IPS-NIHi7 (cell line): ENCODE results near the gene FARP1.

Experiments
- DNase-seq: peaks from one replicate; pipeline ENCODE4 v3.0.0; 2012; ENCODE audit warnings: mixed read lengths; ENCODE audit errors: extremely low spot score

FARP1 gene

GRCh38 chr13:98203646-98204326, 60.9 kb downstream of the FARP1 start:
- DNase-seq, result no peak

GRCh38 chr13:98204546-98204945, 61.7 kb downstream of the FARP1 start:
- DNase-seq, result no peak

DNA sequence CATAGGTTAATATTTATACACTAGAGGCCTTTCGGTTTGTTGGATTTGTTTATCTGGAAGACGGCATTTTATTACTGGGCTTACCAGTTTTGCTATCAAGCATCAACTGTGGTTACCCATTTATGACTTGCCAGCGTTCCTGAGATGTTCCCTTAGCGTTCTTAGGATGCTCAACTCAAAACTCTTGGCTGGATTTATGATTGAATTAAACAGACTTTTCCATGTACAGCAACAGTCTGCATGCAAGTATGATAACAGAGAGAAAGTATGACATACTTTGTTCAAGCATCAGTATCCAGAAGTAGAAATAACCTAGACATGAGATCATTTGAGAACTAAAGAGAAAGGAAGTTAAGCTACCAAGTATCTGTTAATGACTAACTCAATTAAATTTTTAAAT, 64.1 kb downstream of the FARP1 start:
- no peak for DNase-seq

DNA sequence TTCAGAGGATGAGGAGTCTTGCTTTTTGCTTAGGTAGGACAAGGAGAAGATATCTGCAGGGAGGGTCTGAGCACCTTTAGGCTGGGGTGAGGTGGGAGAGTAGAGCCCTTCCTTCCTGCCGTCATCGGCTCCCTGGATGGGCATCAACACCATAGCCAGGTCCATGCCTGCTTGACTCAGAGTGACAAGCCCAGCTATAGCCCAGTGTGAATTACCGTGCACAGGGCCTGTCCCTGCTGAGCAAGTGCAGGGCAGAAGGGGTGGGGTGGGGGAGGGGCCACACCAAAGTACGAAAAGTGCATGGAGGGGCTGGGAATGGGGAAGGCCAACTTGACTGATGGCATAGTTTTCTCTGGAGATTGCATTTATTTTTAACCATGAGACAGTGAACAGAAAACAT, 64.5 kb downstream of the FARP1 start:
- DNase-seq, result no peak

- no peak for DNase-seq
Observed at GRCh38 chr13:98208606-98209005, 65.7 kb downstream of the FARP1 start.

DNA sequence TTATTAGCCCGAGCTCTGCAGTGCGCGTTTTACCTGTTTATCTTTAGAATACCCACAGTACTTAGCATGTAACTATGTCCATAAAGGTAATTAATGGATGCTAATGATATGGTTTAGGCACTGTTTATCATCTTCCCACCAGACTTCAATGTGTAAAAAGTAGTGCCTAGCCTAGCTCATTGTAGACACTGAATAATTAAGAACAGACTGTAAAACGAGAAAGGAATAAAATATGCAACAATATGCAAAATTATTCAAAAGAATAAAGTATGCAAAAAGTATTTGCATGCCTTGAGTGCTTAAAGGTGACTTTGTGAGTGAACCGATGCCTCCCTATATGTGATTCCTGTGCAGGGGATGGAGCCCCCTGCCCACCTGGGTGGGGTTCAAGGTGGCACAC, 69.9 kb downstream of the FARP1 start:
- no peak for DNase-seq

DNA sequence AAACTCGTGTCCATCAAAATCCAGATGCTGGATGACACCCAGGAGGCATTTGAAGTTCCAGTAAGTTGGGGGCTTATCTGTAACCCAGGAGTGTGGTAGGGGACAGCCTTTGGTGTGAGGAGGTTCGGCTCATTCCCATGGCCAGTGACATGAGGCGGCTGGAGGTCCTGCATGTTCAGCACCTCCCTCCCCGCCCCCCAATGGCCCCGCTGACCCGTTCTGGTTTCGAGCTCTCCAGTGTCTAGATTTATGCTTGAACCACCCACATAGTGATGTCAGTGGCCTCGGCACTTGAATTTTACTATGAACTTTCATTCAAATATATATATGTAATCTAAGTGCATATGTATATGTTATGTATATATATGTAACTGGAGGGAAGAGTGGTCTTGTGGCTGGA, 70.5 kb downstream of the FARP1 start:
- DNase-seq, result no peak

DNA sequence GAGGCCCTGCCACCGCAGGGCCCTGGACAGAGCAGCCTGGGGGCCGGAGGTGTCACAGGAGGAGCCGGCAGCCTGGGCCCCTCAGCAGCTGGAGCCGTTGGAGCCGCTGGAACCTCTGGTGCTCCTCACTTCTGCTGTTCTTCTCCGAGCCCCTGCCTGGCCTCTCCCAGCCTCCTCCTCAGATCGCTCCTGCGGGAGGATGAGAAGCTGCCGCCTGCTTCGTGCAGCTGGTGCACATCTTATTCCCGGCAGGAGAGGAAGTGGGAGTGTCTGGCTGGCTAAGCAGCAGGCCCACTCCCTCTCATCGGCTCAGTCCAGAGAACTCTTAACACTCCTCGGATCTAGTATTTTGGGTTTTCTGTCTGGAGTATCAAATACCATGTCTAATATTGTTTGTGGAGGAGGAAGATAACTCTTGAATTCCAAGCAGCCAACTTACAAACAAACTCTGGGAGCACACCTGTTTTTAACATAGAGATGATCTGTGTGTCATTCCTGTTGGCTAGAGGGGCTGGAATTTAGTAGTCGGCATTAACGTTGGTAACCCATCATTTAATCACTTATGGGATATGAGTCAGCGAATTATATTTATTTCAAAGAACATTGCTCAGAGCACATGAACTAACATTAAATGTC, 71.2 kb downstream of the FARP1 start:
- DNase-seq, result no peak

- no peak for DNase-seq
Observed at GRCh38 chr13:98214707-98215106, 71.8 kb downstream of the FARP1 start.

DNA sequence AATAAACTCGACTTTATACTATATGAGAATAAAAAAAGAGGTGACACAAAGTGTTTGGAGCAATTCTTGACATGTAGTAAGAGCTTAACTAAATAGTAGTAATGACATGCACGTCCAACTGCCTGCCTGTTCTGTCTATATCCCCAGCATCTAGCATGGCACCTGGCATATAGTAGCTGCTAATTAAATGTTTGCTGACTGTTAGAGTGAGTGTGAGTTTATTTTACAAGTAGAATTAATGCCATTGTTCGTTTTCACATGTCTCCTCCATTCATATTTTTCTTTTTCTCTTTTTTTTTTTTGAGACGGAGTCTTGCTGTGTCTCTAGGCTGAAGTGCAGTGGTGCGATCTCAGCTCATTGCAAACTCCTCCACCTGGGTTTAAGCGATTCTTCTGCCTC, 72.6 kb downstream of the FARP1 start:
- no peak for DNase-seq

DNA sequence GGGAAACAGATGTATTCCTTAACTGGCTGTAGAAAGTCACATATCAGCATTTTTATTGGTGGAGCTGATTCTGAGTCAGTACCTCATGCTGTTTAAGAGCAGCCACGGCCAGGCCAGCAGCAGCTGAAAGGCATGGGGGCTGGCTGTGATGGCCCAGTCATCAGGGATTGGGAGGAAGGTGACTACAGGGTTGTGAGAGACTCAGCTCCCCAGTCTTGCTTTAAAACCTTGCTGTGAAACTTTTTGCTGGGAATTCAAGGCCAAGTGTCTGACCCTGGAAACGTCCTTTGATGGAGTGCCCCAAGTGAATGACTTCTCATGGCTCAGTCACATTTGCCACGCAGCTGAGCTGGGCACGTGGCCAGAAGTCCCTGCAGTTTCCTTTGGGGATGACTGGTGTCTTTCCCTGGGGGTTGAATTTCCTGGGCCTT, 73.3 kb downstream of the FARP1 start:
- DNase-seq, result peak; percentile 35

DNA sequence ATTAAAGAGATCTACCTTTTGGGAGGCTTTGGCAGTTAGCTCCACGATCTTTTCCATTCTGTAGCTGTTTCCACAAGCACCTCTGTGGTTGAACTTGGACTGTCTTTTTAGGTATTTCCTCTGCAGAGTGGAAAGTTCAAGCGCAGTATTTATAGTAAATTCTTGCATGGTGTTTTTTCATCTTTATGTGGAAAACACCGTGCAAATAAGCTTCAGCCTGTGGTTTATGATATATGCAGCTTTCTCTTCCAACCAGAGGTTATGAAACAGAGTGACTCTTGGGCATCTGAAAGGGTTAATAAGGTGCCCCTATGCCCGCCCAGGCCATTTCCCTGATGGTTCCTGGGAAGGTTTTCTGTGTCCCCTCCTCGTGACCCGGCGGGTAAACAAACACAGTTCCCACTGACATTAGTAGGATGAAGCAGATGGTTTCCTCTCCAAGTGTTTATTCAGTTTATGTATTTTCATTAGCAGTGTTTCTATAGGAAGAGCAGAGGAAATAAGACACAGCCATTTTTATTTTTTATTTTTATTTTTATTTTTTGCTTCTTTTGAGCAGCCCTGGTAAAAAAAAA, 73.9 kb downstream of the FARP1 start:
- no peak for DNase-seq

DNA sequence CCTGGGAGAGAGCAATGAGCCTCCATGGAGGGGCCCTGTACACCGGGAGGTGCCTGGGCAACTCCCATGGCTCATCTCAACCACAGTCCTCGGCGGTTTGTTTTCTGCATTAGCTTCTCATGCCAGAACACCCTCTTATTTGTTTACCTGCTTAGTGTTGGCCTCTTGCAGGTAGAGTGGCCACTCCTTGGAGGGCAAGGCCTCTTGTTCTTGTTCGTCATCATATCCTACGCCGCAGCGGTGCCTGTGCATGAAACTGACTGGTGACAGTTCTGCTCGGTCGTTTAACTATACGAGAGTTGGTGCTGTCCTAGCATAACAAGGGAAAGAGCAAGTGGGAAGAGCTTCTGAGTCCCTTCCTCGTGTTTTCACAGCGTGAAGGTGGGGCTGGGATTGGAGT, 74.7 kb downstream of the FARP1 start:
- DNase-seq, result no peak

DNA sequence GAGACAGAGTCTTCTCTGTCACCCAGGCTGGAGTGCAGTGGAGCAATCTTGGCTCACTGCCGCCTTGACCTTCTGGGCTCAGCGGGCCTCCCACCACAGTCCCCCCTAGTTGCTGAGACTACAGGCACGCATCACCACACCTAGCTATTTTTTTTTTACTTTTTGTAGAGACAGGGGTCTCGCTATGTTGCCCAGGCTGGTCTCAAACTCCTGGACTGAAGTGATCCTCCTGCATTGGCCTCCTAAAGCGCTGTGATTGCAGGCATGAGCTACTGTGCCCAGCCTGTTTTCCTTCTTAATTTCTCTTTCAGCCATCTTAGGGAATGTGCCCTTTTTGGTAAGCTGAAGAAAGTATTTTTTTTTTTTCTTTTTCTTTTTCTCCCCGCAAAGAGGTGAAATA, 76.8 kb downstream of the FARP1 start:
- no peak for DNase-seq

- DNase-seq, result no peak
Observed at GRCh38 chr13:98220271-98220791, 77.4 kb downstream of the FARP1 start.

- DNase-seq, result no peak
Observed at GRCh38 chr13:98221234-98221633, 78.3 kb downstream of the FARP1 start.

DNA sequence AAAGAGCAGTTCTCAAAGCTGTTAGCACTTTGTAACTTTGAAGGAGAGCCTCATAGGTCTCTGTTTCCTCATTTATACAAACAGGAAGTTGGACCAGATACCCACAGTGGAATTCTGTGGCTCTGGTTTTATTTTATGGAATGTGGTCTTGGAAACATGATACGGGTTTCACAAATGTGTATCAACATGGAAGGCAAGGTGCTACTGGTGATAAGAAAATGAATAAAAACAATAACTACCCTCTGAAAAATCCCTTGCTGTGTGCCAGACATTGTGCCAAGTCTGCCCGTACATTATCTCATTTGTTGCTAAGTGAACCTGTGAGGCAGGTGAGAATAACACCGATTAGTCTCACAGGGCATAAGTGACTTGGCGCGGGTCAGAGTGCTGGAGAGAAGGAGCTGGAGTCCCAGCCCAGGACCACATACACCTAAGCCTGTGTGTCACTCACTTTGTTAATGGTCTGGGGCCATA, 79.2 kb downstream of the FARP1 start:
- no peak for DNase-seq

- DNase-seq, result no peak
Observed at GRCh38 chr13:98222816-98223215, 79.9 kb downstream of the FARP1 start.

- DNase-seq, result no peak
Observed at GRCh38 chr13:98223741-98224140, 80.8 kb downstream of the FARP1 start.

GRCh38 chr13:98224557-98224956, 81.7 kb downstream of the FARP1 start:
- DNase-seq, result peak; percentile 31

DNA sequence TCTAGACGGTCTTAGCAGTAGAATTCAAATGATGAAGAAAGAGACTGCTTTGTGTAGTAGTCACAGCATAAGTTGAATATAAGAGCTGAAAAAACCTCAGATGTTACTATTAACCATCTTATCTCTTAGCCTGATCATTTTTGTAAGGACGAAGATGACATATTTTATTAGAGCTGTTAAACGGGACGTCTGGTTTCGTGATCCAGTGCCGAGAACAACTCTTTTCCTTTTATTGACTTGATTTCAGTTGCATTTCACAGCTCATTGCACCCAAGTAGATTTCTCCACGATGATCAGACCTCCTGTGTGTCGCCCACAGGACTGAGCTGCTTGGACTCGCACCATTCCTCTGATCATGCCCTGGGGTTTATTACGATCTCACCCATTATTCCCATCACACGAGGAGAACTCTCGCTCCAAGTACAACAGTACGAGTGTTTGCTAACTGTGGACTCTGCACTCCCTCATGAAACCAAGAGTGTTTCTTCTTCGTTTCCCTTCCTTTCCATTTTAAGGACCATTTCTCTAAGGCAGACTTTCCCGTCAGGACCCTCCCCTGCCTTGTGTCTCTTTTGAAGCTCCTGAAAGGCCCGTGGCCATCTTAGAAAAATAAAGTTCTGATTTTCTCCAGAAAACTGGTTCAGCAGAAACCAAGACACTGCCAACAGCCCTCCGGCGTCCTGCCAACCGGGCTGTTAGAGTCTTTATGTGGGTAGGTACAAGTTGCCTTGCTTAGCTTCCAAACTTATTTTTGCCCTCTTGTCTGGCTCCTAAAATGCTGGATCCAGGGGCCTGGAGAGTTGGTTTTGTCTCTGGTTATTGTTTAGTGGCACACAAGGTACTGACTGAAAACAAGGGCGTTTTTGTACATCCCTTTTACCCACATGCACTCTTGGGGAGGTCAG, 82.4 kb downstream of the FARP1 start:
- DNase-seq, result no peak

- no peak for DNase-seq
Observed at GRCh38 chr13:98226496-98226895, 83.6 kb downstream of the FARP1 start.
